HG02623 (cell line): ENCODE results near the gene IL27RA.
"Not testable (repeated sequence)": the region's sequence is repeated elsewhere in the genome, so short reads cannot be mapped to it uniquely, and the experiment has no call there.

Experiments
- ATAC-seq: cut with Tn5 transposase; IDR thresholded peaks from one replicate; pipeline ENCODE4 v1.9.1; 2021; ENCODE audit warnings: moderate library complexity; ENCODE audit not compliant: unreplicated experiment

The IL27RA gene

GRCh38 chr19:14027856-14028450 is 3.6 kb upstream of the IL27RA start, which contains the start of gene RLN3:
TSS of gene RLN3 (plus strand) at chr19:14028148. CDS start at chr19:14028205, 57 bp downstream.
- ATAC-seq, result no peak

GRCh38 chr19:14028901-14029300 is 2.7 kb upstream of the IL27RA start:
- no peak for ATAC-seq

GRCh38 chr19:14030997-14031718 is 404 bp upstream of the IL27RA start:
- no peak for ATAC-seq

- ATAC-seq, result no peak
These were observed 2.4 kb downstream of the IL27RA start for GRCh38 chr19:14033946-14034345.

GRCh38 chr19:14035159-14035558 is 3.6 kb downstream of the IL27RA start:
- ATAC-seq, result not testable (repeated sequence)

- no peak for ATAC-seq
These were observed 4.1 kb downstream of the IL27RA start for GRCh38 chr19:14035706-14036105.

- ATAC-seq, result no peak
These were observed 7.6 kb downstream of the IL27RA start for GRCh38 chr19:14039181-14039580.

- ATAC-seq, result not testable (repeated sequence)
These were observed 11.4 kb downstream of the IL27RA start for GRCh38 chr19:14042659-14043608.

GRCh38 chr19:14047866-14048265 is 16.3 kb downstream of the IL27RA start:
- ATAC-seq, result not testable (repeated sequence)

- no peak for ATAC-seq
These were observed 17.0 kb downstream of the IL27RA start for GRCh38 chr19:14048443-14049153.

GRCh38 chr19:14050512-14050911 is 18.9 kb downstream of the IL27RA start:
- no peak for ATAC-seq

GRCh38 chr19:14050961-14051360 is 19.4 kb downstream of the IL27RA start:
- not testable (repeated sequence) for ATAC-seq

- no peak for ATAC-seq
These were observed 20.4 kb downstream of the IL27RA start for GRCh38 chr19:14051980-14052379.

GRCh38 chr19:14052470-14052869 is 20.9 kb downstream of the IL27RA start:
- no peak for ATAC-seq

GRCh38 chr19:14053032-14053431 is 21.5 kb downstream of the IL27RA start:
- no peak for ATAC-seq

- ATAC-seq, result no peak
These were observed 21.9 kb downstream of the IL27RA start for GRCh38 chr19:14053500-14053899.

- ATAC-seq, result no peak
These were observed 22.5 kb downstream of the IL27RA start for GRCh38 chr19:14054099-14054498.

GRCh38 chr19:14054721-14055120 is 23.2 kb downstream of the IL27RA start:
- no peak for ATAC-seq

- ATAC-seq, result no peak
These were observed 23.8 kb downstream of the IL27RA start for GRCh38 chr19:14055396-14055795.

GRCh38 chr19:14056069-14056666 is 24.6 kb downstream of the IL27RA start:
- ATAC-seq, result no peak
